Astrocyte of the hippocampus (primary cell): ENCODE data around the gene GALNTL6.
"Not testable (repeated sequence)": the region's sequence is repeated elsewhere in the genome, so short reads cannot be mapped to it uniquely, and the experiment has no call there.

Source experiments
- DNase-seq: peaks from one replicate; pipeline ENCODE4 v3.0.0; 2011; ENCODE audit warnings: low read depth, low spot score

GALNTL6 gene

DNA sequence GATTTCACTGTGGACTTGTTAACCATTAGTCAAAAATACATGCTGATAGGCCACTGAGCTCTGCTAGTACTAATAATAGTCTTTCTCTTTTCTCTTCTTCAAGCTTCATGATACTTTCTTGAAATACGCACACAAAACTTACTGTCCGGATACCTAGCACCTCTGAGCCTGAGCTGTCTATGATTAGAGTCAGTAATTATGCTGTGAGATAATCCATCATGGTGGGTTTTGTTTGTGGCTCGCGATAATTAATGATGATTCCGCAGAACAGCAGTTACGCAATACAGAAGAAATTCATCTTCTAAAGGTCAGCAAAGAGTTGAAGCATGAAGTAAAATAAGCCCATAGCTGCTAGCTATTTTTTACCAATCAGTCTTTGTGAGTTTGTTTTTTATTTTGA, 843.9 kb downstream of the GALNTL6 start:
- no peak for DNase-seq

DNA sequence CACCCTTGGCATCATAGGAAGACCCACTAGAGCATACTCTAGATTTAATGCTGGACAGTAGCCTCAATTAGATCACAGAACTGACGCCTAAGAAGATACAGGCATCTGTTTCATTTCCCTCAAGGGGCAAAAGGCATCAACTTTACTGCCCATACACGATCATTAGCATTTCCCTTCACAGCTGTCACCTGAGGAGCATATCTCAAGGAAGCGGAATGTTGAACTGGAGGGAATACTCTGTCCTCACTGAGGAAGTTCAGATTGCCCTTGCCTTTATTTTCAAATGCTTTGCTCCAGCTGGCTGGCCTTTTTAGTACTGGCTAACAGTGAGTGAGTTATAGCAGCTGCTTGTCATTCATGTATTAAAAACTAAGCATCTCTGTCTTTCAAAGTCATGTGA, 847.0 kb downstream of the GALNTL6 start:
- no peak for DNase-seq

DNA sequence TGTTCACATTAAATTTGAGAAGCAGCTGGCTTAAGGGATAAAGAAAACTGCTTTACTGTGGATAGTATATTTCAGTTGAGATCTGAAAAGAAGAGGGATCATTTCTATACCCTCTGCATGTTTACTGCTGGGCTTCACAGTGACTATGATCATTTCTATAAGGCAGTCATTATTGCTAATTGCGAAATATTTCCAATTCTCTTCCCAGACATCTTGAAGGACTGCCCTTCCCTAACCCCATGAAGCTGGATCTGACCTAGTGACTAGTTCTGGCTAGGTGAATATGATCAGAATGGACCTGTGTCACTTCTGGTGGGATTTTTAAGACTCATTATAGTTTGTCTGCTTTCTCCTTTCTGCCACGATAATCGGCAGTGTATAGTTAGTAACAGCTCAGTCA, 848.9 kb downstream of the GALNTL6 start:
- no peak for DNase-seq

- peak; percentile 25 for DNase-seq
These were observed 853.6 kb downstream of the GALNTL6 start for GRCh38 chr4:172666711-172667368.

- no peak for DNase-seq
These were observed 861.6 kb downstream of the GALNTL6 start for GRCh38 chr4:172674811-172675210.

- no peak for DNase-seq
These were observed 862.0 kb downstream of the GALNTL6 start for GRCh38 chr4:172675232-172675631.

- DNase-seq: peak; percentile 15
These were observed 867.5 kb downstream of the GALNTL6 start for GRCh38 chr4:172680691-172681090.

GRCh38 chr4:172683021-172683420, 869.8 kb downstream of the GALNTL6 start:
- DNase-seq: peak; percentile 68

GRCh38 chr4:172686021-172686420, 872.8 kb downstream of the GALNTL6 start:
- no peak for DNase-seq

- no peak for DNase-seq
These were observed 875.3 kb downstream of the GALNTL6 start for GRCh38 chr4:172688534-172688933.

- no peak for DNase-seq
These were observed 878.3 kb downstream of the GALNTL6 start for GRCh38 chr4:172691552-172691951.

GRCh38 chr4:172692701-172693100, 879.5 kb downstream of the GALNTL6 start:
- DNase-seq: no peak

DNA sequence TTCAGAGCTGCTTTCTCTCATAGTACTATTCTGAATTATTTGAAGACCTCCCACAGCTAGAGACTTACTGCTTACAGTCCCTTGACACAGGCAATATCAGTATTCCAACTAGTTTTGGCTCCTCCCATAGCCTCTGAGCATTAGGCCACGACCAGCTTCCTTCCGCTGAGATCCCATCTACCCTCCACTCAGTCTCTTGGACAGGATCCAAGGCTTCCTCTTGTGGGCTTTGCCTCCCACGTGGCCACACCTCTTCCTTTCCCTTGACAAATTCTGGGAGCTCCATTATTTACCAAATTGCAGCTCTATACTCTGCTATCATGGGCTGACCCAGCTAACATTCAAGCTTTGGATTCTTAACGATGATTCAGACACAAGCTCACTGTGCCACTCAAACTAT, 885.1 kb downstream of the GALNTL6 start:
- DNase-seq: no peak

DNA sequence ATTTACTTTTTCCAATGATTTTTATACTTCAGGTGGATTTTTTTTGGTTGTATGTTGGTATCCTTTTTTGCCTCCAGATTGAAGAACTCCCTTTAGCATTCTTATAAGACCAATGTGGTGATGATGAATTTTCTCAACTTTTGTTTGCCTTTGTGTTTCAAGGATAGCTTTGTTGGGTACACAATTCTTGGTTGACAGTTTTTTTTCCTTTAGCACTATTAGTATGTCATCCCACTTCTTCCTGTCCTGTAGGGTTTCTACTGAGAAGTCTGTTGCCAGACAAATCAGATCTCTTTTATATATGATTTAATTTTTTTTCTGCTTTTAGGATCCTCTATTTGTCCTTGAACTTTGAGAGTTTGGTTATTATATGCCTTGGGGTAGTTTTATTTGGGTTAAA, 892.4 kb downstream of the GALNTL6 start:
- no peak for DNase-seq

DNA sequence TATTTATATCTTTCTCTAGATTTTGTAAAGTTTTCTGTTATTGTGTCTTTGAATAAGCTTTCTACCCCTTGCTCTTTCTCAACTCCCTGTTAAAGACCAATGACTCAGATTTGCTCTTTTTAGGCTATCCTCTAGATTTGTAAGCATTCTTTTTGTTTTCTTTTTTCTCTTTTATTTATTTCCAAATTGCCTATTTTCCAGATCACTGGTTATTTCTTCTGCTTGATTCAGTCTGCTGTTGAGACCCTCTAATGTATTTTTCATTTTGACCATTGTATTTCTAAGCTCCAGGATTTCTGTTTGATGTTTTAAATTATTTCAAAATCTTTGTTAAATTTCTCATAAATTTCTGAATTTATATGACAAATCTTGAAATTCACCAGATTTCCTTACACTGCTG, 892.8 kb downstream of the GALNTL6 start:
- no peak for DNase-seq

GRCh38 chr4:172707622-172708021, 894.4 kb downstream of the GALNTL6 start:
- DNase-seq: no peak

GRCh38 chr4:172708184-172708583, 895.0 kb downstream of the GALNTL6 start:
- DNase-seq: no peak

- no peak for DNase-seq
These were observed 896.2 kb downstream of the GALNTL6 start for GRCh38 chr4:172709376-172709775.

- DNase-seq: no peak
These were observed 903.1 kb downstream of the GALNTL6 start for GRCh38 chr4:172716291-172716690.

GRCh38 chr4:172721659-172722058, 908.5 kb downstream of the GALNTL6 start:
- DNase-seq: no peak

DNA sequence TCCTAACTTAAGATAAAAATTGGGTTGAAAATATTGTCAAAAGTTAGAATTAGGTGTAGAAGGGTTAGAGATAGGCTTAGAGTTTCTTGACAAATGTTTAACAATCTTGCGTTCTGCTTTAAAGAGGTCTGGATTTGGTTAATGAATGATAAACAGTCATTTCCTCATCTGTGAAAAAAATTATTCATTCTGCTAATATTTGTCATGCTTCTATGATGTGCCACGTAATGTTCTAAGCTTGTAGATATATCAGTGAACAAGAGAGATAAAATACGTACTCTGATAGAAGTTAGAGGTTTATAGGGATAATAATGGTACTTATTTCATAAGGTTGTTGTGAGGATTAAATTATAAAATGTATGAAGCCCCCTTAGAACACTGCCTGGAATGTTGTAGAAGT, 912.4 kb downstream of the GALNTL6 start:
- DNase-seq: no peak

DNA sequence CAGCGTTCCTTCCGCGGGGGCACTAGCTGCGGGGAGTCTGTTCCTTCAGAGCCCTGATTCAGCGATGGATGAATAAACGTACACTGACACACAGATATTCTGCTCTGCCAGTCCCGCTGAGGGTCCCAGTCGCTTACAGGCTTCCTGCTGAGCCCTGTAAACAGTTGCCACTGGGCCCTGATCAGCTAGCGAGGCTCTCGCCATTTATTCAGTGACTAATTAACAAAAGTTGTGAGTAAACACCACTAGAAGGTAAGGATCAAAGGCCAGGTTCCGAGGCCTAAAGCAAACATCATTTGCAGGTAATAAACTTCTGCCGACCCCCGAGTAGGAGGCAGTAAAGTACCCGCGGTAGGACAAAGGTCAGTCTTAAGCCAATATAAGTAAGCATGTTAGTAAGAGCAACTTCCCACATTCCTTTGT, 912.8 kb downstream of the GALNTL6 start:
- DNase-seq: no peak

- DNase-seq: no peak
These were observed 914.4 kb downstream of the GALNTL6 start for GRCh38 chr4:172727631-172728030.

DNA sequence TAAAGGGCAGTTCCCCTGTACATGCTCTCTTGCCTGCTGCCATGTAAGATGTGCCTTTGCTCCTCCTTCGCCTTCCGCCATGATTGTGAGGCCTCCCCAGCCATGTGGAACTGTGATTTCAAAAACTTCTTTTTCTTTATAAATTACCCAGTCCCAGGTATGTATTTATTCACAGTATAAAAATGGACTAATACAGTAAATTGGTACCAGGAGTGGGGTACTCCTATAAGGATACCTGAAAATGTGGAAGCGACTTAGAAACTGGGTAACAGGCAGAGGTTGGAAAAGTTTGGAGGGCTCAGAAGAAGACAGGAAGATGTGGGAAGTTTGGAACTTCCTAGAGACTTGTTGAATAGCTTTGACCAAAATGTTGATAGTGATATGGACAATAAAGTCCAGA, 920.4 kb downstream of the GALNTL6 start:
- DNase-seq: not testable (repeated sequence)
